PC-9 (cell line): ENCODE data around the gene ZSWIM4. TPM values are rescaled to one million over a fixed set of nuclear protein-coding genes. Genes with fewer than 3 reads are reported as not detected.

Experiments
- BruUV-seq: library from RNA; stranded (reverse); fragments of 400-500 nt; replicated peaks from 2 replicates; lab custom pipeline; 2021; lab: Mats Ljungman, UMichigan
- CTCF ChIA-PET: fragments of 300-600 bp; sonication (Branson Sonifier 250); formaldehyde crosslinking; loops from one replicate; lab custom pipeline; 2022; ENCODE audit warnings: antibody characterized with exemption; lab: Charles Lee
- POLR2A ChIA-PET: fragments of 300-600 bp; sonication (Branson Sonifier 250); formaldehyde crosslinking; loops from one replicate; lab custom pipeline; 2022; ENCODE audit warnings: antibody characterized with exemption; ENCODE audit not compliant: unreplicated experiment; lab: Charles Lee
- DNase-seq, 2 experiments: peaks; one replicate each; pipeline versions ENCODE4 v3.0.0 to v3.0.0-alpha.2; 2015 to 2022; ENCODE audit warnings: mixed read lengths in 1 of 2
- H2AFZ ChIP-seq: fragments of 200-600 bp; sonication (generic); 2 replicates; pipeline ENCODE4 v1.8.1; 2017; ENCODE audit warnings: antibody characterized with exemption
- H3F3A ChIP-seq: fragments of 200-600 bp; sonication (generic); 2 replicates; pipeline ENCODE4 v1.8.1; 2017; ENCODE audit warnings: antibody characterized with exemption, mild to moderate bottlenecking, low read depth; ENCODE audit not compliant: insufficient read depth
- H3K27ac ChIP-seq: fragments of 200-600 bp; sonication (generic); 2 replicates; pipeline ENCODE4 v1.6.1; 2016; ENCODE audit warnings: mixed run types
- H3K27me3 ChIP-seq: fragments of 200-600 bp; sonication (generic); 2 replicates; pipeline ENCODE4 v1.6.1; 2016; ENCODE audit warnings: low read depth, mixed run types; ENCODE audit not compliant: insufficient read depth
- H3K36me3 ChIP-seq: fragments of 200-600 bp; sonication (generic); 2 replicates; pipeline ENCODE4 v1.6.1; 2016; ENCODE audit warnings: low read depth, mixed run types
- H3K4me1 ChIP-seq: fragments of 200-600 bp; sonication (generic); replicated peaks from 2 replicates; pipeline ENCODE4 v1.6.1; 2016; ENCODE audit warnings: mixed run types; ENCODE audit not compliant: insufficient read depth
- H3K4me2 ChIP-seq: fragments of 200-600 bp; sonication (generic); 2 replicates; pipeline ENCODE4 v1.6.1; 2017; ENCODE audit warnings: mixed run types
- H3K4me3 ChIP-seq: fragments of 200-600 bp; sonication (generic); 2 replicates; pipeline ENCODE4 v1.6.1; 2016; ENCODE audit warnings: mixed run types
- H3K79me2 ChIP-seq: fragments of 200-600 bp; sonication (generic); 2 replicates; pipeline ENCODE4 v1.6.1; 2017; ENCODE audit warnings: low read depth, mixed run types
- H3K9me2 ChIP-seq: fragments of 200-600 bp; sonication (generic); 2 replicates; pipeline ENCODE4 v1.8.1; 2017; ENCODE audit warnings: mild to moderate bottlenecking; ENCODE audit not compliant: insufficient read depth
- H3K9me3 ChIP-seq: fragments of 200-600 bp; sonication (generic); 2 replicates; pipeline ENCODE4 v1.8.1; 2016; ENCODE audit warnings: low read depth; ENCODE audit not compliant: insufficient read depth
- H4K20me1 ChIP-seq: fragments of 200-600 bp; sonication (generic); 2 replicates; pipeline ENCODE4 v1.8.1; 2017; ENCODE audit not compliant: insufficient read depth
- EZH2 ChIP-seq: fragments of 200-600 bp; sonication (generic); IDR thresholded peaks from 2 replicates; pipeline ENCODE4 v1.8.0; 2017; ENCODE audit warnings: antibody characterized with exemption, low read depth
- intact Hi-C: fragments of 100-400 bp; cut with micrococcal nuclease; formaldehyde crosslinking; loops from one replicate; pipeline ENCODE4 v1.10.0; 2022; ENCODE audit not compliant: unreplicated experiment
- total RNA-seq: library from RNA; stranded (reverse); gene quantifications from 2 replicates; pipeline ENCODE4 v1.2.3, GENCODE V29; 2021
- TF ChIP-seq, protein P1 (sequence below): fragments of 200-600 bp; sonication (generic); conservative IDR thresholded peaks from 2 replicates; pipeline ENCODE4 v1.6.1; 2017; ENCODE audit warnings: mixed run types, antibody characterized with exemption, mild to moderate bottlenecking, moderate library complexity

The ZSWIM4 gene
- total RNA-seq, 1 experiment from 2014 or later, result 15.2 TPM

DNA sequence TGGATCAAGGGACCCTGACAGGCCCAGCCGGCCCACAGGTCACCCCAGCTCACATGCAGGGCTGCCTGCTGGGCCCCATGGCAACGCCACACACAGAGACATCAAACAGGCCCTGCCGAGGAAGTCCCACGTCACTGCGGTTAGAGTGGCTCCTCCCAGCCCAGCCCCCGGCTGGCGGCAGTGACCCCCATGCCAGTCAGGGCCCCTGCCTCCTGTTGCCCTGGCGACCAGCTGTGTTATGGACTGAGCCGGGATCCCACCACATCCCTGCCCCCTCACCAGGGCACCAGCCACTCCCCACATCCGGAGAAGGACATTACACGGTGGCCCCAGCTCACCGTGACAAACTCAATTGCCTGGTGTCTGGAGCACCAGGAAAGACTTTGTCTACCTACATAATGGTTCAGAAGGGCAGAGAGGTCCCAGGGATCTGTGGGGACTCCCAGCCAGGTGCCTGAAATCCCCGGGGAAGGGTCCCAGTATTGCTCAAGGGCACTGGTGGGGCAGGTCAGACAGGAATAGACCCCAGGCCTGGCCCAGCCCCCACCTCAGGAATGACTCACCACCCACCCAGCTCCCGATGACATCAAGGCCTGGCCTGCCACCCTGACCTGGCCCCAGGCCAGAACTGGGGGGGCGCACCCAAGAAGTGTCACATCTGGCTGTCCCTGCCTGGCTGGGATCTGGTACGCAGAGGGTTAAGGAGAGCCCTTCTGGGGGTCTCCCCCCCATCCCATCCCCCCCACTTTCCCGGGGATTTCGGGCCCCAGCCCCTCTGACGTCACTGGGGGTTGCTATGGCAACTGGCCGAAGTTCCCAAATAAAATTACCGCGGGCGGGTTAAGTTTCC is 51.5 kb downstream of the ZSWIM4 start:
- Histone ChIP-seq H3K4me2 (peak overlapping the region; percentile 94), H3K36me3 (no peaks in the 10 kb centered on the region), H3K4me1 (peaks cover 70% of the 10 kb centered on the region), H3K4me3 (peak overlapping the region; percentile 77), H3K27ac (peak overlapping the region; percentile 97), H3F3A (peaks cover 75% of the 10 kb centered on the region), H3K9me3 (no peaks in the 10 kb centered on the region), H3K79me2 (peaks cover 13% of the 10 kb centered on the region), H3K27me3 (no peaks in the 10 kb centered on the region), H2AFZ (peak overlapping the region; percentile 61; the same call in 1 of the 2 replicates), H4K20me1 (0 out of 2 replicates have a peak, but pooled peaks cover 1% of the 10 kb centered on the region), H3K9me2 (no peaks in the 10 kb centered on the region)
- POLR2A ChIA-PET, result interaction anchor here (0.6 to 2.1 kb wide), 11 partner anchors 12 to 1266 kb away, joined by 4 to 38 read pairs (median 6); partner anchors contain the start of gene ZSWIM4
- BruUV-seq, result no TSS peak
- TF ChIP-seq EZH2, result no peak
- TF ChIP-seq, protein P1, sequence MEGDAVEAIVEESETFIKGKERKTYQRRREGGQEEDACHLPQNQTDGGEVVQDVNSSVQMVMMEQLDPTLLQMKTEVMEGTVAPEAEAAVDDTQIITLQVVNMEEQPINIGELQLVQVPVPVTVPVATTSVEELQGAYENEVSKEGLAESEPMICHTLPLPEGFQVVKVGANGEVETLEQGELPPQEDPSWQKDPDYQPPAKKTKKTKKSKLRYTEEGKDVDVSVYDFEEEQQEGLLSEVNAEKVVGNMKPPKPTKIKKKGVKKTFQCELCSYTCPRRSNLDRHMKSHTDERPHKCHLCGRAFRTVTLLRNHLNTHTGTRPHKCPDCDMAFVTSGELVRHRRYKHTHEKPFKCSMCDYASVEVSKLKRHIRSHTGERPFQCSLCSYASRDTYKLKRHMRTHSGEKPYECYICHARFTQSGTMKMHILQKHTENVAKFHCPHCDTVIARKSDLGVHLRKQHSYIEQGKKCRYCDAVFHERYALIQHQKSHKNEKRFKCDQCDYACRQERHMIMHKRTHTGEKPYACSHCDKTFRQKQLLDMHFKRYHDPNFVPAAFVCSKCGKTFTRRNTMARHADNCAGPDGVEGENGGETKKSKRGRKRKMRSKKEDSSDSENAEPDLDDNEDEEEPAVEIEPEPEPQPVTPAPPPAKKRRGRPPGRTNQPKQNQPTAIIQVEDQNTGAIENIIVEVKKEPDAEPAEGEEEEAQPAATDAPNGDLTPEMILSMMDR, result no peak
- intact Hi-C loops, result loop anchor here (1.0 to 10.0 kb wide), 3 partner anchors 7 to 1062 kb away; no protein-coding TSS in a partner anchor
- DNase-seq, result peak; percentile 93 to 97
- CTCF ChIA-PET, result interaction anchor here (0.5 to 0.7 kb wide), 2 partner anchors 10 to 14 kb away, joined by 6 read pairs; no protein-coding TSS in a partner anchor

DNA sequence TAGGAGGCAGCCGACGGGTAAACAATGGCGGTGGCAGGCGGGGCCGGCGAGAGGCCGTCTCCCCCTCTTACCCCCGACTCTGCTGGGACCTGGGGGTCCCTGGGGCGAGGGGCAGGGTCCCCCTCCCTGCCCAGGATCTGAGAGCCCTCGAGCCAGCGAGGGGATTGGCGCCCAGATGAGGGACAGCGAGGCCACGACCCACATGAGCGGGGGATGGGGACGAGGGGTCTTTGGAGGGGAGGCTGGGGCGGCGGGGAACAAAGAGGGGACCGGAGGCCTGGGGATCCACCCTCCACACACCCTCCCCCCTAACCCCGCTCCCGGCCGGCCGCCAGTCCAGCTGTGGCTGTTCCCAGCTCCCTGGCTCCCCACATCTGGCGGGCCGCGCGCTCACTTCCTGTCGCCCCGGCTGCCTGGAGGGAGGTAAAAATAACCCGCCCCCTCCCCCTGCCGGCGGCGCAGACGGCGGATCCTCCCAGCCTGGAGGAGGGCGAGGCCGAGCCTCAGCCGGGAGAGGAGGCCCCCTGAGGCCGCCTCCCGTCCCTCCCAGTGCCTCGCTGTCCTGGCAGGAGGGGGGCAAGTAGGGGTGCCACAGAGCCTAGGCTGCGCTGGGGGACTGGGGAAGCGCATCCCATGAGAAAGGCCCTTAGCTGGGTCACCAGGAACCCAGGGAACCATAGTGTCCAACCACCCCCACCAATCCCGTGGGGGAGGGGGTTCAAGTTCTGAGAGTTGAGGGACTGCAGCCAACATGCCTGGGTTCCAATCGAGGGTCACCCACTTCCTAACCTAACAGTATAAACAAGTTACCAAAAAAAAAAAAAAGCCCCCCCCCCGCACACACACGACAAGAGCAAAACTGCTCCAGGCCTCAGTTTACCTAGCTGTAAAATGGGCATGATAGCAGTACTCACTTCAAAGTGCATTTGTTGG is 52.4 kb downstream of the ZSWIM4 start:
- H3K79me2 ChIP-seq, result peaks cover 9% of the 10 kb centered on the region
- H3K4me3 ChIP-seq, result peak overlapping the region; percentile 77
- H2AFZ ChIP-seq, result peak overlapping the region; percentile 61; the same call in 1 of the 2 replicates
- H3K36me3 ChIP-seq, result no peaks in the 10 kb centered on the region
- intact Hi-C loops, result loop anchor here (1.0 to 10.0 kb wide), 3 partner anchors 8 to 1063 kb away; no protein-coding TSS in a partner anchor
- no peak for TF ChIP-seq EZH2
- TF ChIP-seq, protein P1, result peak; percentile 44; the same call in 1 of the 2 replicates
- peak overlapping the region; percentile 97 for H3K27ac ChIP-seq
- H3K27me3 ChIP-seq, result no peaks in the 10 kb centered on the region
- H3K9me3 ChIP-seq, result no peaks in the 10 kb centered on the region
- H3K4me1 ChIP-seq, result peaks cover 79% of the 10 kb centered on the region
- no peaks in the 10 kb centered on the region for H4K20me1 ChIP-seq
- POLR2A ChIA-PET, result interaction anchor here (0.7 to 2.1 kb wide), 5 partner anchors 11 to 60 kb away, joined by 4 to 38 read pairs (median 13); no protein-coding TSS in a partner anchor
- peak overlapping the region; percentile 94 for H3K4me2 ChIP-seq
- DNase-seq, result peak; percentile 75 to 91
- H3F3A ChIP-seq, result peaks cover 82% of the 10 kb centered on the region
- no peaks in the 10 kb centered on the region for H3K9me2 ChIP-seq
- CTCF ChIA-PET, result interaction anchor here (0.6 to 0.7 kb wide), 2 partner anchors 11 to 186 kb away, joined by 4 to 6 read pairs; no protein-coding TSS in a partner anchor
- BruUV-seq, result TSS peak; percentile 1
